PFSK-1 (cell line): Measurements from ENCODE around the gene ZBTB26.

Experiments
- FOXP2 ChIP-seq: optimal IDR thresholded peaks from 2 replicates; pipeline ENCODE3; 2011; ENCODE audit warnings: borderline replicate concordance, control low read depth, inconsistent platforms; ENCODE audit not compliant: insufficient read depth; ENCODE audit errors: extremely low read length, extremely low read depth
- POLR2AphosphoS5 ChIP-seq: IDR thresholded peaks from 2 replicates; pipeline ENCODE4 v1.6.1; 2012; ENCODE audit warnings: low read depth, mild to moderate bottlenecking, control low read depth, low read length, moderate library complexity
- SIN3A ChIP-seq: IDR thresholded peaks from 2 replicates; pipeline ENCODE4 v1.6.1; 2012; ENCODE audit warnings: mild to moderate bottlenecking, low read length, moderate library complexity, borderline replicate concordance; ENCODE audit not compliant: insufficient read depth
- TAF1 ChIP-seq: IDR thresholded peaks from 2 replicates; pipeline ENCODE4 v1.6.1; 2012; ENCODE audit warnings: low read length, control low read depth, borderline replicate concordance; ENCODE audit not compliant: insufficient read depth
- TF ChIP-seq, protein P1 (sequence below), 2 experiments: IDR thresholded peaks; 2 replicates each; pipeline versions ENCODE4 v1.6.1 to v1.8.0; 2011 to 2012; ENCODE audit warnings: low read depth in 2 of 2, low read length in 2 of 2, control low read depth in 1 of 2, inconsistent platforms in 1 of 2, mild to moderate bottlenecking in 1 of 2, moderate library complexity in 1 of 2; ENCODE audit not compliant: insufficient read depth in 1 of 2

The ZBTB26 gene

DNA sequence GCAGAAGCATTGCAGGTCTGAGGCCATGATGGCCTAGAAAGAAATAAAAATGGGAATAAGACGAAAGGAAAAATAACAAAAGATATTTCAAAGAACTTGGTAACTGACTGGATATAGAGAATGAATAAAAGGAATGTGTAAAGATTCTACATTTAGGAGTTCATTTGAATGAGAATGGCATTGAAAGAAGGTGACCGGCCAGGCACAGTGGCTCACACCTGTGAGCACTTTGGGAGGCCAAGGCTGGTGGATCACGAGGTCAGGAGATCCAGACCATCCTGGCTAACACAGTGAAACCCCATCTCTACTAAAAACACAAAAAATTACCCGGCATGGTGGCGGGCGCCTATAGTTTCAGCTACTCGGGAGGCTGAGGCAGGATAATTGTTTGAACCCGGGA, 8.6 kb downstream of the ZBTB26 start:
- TF ChIP-seq TAF1, result no peak
- TF ChIP-seq, protein P1, sequence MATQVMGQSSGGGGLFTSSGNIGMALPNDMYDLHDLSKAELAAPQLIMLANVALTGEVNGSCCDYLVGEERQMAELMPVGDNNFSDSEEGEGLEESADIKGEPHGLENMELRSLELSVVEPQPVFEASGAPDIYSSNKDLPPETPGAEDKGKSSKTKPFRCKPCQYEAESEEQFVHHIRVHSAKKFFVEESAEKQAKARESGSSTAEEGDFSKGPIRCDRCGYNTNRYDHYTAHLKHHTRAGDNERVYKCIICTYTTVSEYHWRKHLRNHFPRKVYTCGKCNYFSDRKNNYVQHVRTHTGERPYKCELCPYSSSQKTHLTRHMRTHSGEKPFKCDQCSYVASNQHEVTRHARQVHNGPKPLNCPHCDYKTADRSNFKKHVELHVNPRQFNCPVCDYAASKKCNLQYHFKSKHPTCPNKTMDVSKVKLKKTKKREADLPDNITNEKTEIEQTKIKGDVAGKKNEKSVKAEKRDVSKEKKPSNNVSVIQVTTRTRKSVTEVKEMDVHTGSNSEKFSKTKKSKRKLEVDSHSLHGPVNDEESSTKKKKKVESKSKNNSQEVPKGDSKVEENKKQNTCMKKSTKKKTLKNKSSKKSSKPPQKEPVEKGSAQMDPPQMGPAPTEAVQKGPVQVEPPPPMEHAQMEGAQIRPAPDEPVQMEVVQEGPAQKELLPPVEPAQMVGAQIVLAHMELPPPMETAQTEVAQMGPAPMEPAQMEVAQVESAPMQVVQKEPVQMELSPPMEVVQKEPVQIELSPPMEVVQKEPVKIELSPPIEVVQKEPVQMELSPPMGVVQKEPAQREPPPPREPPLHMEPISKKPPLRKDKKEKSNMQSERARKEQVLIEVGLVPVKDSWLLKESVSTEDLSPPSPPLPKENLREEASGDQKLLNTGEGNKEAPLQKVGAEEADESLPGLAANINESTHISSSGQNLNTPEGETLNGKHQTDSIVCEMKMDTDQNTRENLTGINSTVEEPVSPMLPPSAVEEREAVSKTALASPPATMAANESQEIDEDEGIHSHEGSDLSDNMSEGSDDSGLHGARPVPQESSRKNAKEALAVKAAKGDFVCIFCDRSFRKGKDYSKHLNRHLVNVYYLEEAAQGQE (IDR thresholded peaks at IDR 0.05; ENCODE audit: insufficient read depth in 1 of 2, low read depth in 2 of 2, low read length in 2 of 2), result no peak
- no peak for TF ChIP-seq POLR2AphosphoS5
- TF ChIP-seq FOXP2, result no peak
- no peak for TF ChIP-seq SIN3A

DNA sequence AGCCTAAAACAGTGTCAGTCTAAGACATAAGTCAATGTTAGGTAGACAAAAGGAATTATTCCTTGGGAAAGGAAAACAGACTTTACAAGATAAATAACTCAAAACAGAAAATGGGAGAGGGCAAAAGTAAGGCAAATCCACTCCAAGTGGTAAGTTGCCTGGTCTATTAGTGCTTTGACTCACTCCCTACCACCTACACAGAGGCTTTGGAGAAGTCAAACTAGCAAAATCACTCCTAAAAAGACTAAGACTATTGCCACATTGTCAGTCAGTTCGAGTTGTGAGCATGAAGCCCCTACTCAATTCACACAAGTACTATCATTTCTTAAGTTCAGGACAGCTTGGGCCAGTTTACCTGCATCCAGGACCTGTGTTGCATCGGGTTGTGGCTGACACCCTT, 13.0 kb downstream of the ZBTB26 start:
- TF ChIP-seq, protein P1 (IDR thresholded peaks at IDR 0.05; ENCODE audit: insufficient read depth in 1 of 2, low read depth in 2 of 2, low read length in 2 of 2), result no peak
- TF ChIP-seq FOXP2, result no peak
- TF ChIP-seq POLR2AphosphoS5, result no peak
- TF ChIP-seq TAF1, result no peak
- TF ChIP-seq SIN3A, result no peak

DNA sequence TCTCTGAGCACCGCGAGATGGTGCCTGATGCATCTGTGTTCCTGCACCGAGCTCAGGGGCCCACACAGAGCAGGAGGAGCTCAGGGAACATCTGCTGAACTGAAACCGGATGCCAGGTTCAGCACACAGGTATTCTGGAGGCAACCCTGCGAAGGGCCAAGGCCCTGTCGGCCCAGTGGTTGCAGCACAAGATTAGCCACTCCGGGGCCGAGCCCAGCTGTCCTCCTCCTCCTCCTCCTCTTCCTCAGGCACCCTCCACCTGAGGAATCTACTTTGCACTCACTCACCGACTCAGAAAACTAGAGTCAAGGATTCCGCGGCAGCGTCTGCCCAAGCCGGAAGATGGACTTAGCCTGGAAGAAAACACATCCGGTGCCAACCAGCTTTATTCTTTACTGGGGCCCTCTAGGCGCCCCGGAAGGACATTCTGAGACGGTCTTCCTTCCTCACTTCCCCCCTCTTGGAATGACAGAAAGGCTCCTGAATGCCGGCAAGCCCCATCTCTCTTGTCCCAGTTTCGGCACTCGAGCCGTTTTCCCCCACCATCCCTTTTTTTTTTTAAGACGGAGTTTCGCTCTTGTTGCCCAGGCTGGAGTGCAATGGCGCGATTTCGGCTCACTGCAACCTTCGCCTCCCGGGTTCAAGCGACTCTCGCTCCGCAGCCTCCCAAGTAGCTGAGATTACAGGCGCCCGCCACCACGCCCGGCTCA, 18.2 kb downstream of the ZBTB26 start, which contains the start of gene ZBTB6:
TSS of gene ZBTB6 (minus strand) at position 360 of the 710 bp plus-strand sequence. CDS start 1,251 bp downstream, outside the sequence.
- TF ChIP-seq, protein P1 (IDR thresholded peaks at IDR 0.05; ENCODE audit: insufficient read depth in 1 of 2, low read depth in 2 of 2, low read length in 2 of 2), result 0 out of 4 replicates have a peak, but pooled peaks of 1 of the 2 experiments have one; percentile 31
- TF ChIP-seq FOXP2 (no peak), POLR2AphosphoS5 (peak; percentile 65), TAF1 (peak; percentile 65; the same call in 1 of the 2 replicates), SIN3A (peak; percentile 67; the same call in 1 of the 2 replicates)

DNA sequence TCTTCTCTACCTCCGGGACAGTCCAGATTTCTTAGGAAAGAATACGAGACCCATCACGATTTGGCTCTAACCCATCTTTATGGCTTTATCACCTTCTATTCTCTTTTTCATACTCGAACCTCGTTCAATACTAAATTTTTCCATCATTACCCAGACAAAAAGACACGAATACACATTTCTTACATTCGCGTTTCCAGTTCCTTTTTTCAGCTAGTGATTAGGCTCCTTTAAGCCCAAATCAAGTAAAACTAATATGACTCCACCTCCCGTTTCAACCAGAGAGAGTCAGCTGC, 18.7 kb downstream of the ZBTB26 start:
- TF ChIP-seq POLR2AphosphoS5, result no peak
- TF ChIP-seq, protein P1 (IDR thresholded peaks at IDR 0.05; ENCODE audit: insufficient read depth in 1 of 2, low read depth in 2 of 2, low read length in 2 of 2), result no peak
- no peak for TF ChIP-seq SIN3A
- TF ChIP-seq FOXP2, result no peak
- TF ChIP-seq TAF1, result no peak
